A549 (cell line): Measurements from ENCODE around the gene CXXC1. TPM values are rescaled to one million over a fixed set of nuclear protein-coding genes. Genes with fewer than 3 reads are reported as not detected.

Experiments used
- ATAC-seq, 2 experiments: fragments of 200-7000 bp in 1 of 2; fragments of >200 bp in 1 of 2; cut with Nextera tagmentation in 1 of 2; cut with Tn5 transposase in 1 of 2; 3 replicates each; pipeline versions ENCODE4 v1.8.0 to v1.9.1; 2018 to 2020; ENCODE audit warnings: mild to moderate bottlenecking in 1 of 2, moderate library complexity in 1 of 2
- CTCF ChIA-PET: fragments of 300-600 bp; sonication (Branson Sonifier 250); formaldehyde crosslinking; extraction: SDS; loops from one replicate; lab custom pipeline; 2021; ENCODE audit warnings: antibody characterized with exemption, inconsistent platforms; lab: Yijun Ruan, JAX
- POLR2A ChIA-PET: fragments of 350-600 bp; formaldehyde crosslinking; extraction: SDS; loops from one replicate; lab custom pipeline; 2021; ENCODE audit warnings: antibody characterized with exemption, inconsistent platforms; lab: Yijun Ruan, JAX
- DNase-seq, 2 experiments: peaks; one replicate each; pipeline versions ENCODE4 v3.0.0 to v3.0.0-alpha.2; 2011 to 2016; ENCODE audit warnings: low read depth in 1 of 2, low spot score in 1 of 2
- FAIRE-seq: peaks from 2 replicates; lab custom pipeline; 2011; peaks lifted over from hg19 to GRCh38; lab: Jason Lieb, UNC
- H3K27ac ChIP-seq, 2 experiments: fragments of >200 bp; sonication (Bioruptor Twin); formaldehyde crosslinking; 3 replicates each; pipeline ENCODE4 v1.5.1; 2016 to 2017
- H3K4me1 ChIP-seq: fragments of >200 bp; sonication (Bioruptor Twin); formaldehyde crosslinking; 3 replicates; pipeline ENCODE4 v1.6.1; 2016
- H3K4me2 ChIP-seq: fragments of >200 bp; sonication (Bioruptor Twin); formaldehyde crosslinking; 3 replicates; pipeline ENCODE4 v1.6.1; 2016
- H3K4me3 ChIP-seq: fragments of >200 bp; sonication (Bioruptor Twin); formaldehyde crosslinking; 3 replicates; pipeline ENCODE4 v1.5.1; 2016
- H3K9me3 ChIP-seq: fragments of >200 bp; sonication (Bioruptor Twin); formaldehyde crosslinking; 3 replicates; pipeline ENCODE4 v1.6.1; 2016
- CBX8 ChIP-seq: fragments of 200-600 bp; sonication (generic); IDR thresholded peaks from 2 replicates; pipeline ENCODE4 v1.6.1; 2016
- CHD2 ChIP-seq: fragments of 150-350 bp; IDR thresholded peaks from 2 replicates; pipeline ENCODE4 v1.6.1; 2014; ENCODE audit warnings: low read length; ENCODE audit not compliant: partially characterized antibody
- CTCF ChIP-seq: fragments of >200 bp; sonication (Bioruptor Twin); formaldehyde crosslinking; IDR thresholded peaks from 3 replicates; pipeline ENCODE4 v1.5.1; 2016
- EHMT2 ChIP-seq: fragments of 200-600 bp; sonication (generic); IDR thresholded peaks from 2 replicates; pipeline ENCODE4 v1.6.1; 2016; ENCODE audit warnings: antibody characterized with exemption, low read depth, mild to moderate bottlenecking, moderate library complexity
- ELK1 ChIP-seq: fragments of 150-350 bp; IDR thresholded peaks from 2 replicates; pipeline ENCODE4 v1.6.1; 2014; ENCODE audit warnings: low read depth, mild to moderate bottlenecking, low read length
- EP300 ChIP-seq, 2 experiments: fragments of >200 bp; sonication (Bioruptor Twin); formaldehyde crosslinking; IDR thresholded peaks; 2 replicates in 1 of 2; 3 replicates in 1 of 2; pipeline ENCODE4 v1.6.1; 2016 to 2017
- ESRRA ChIP-seq: fragments of 150-350 bp; IDR thresholded peaks from 2 replicates; pipeline ENCODE4 v1.6.1; 2014; ENCODE audit warnings: mild to moderate bottlenecking, low read length, borderline replicate concordance
- HDAC2 ChIP-seq: fragments of 200-600 bp; sonication (generic); IDR thresholded peaks from 2 replicates; pipeline ENCODE4 v1.6.1; 2016
- HES2 ChIP-seq: fragments of >200 bp; sonication (Bioruptor Twin); formaldehyde crosslinking; IDR thresholded peaks from 2 replicates; pipeline ENCODE4 v1.6.1; 2016
- HEYL ChIP-seq: fragments of 250-450 bp; sonication (Bioruptor Pico); IDR thresholded peaks from 2 replicates; pipeline ENCODE4 v1.8.0; 2021; ENCODE audit warnings: mild to moderate bottlenecking, moderate library complexity
- HOXA7 ChIP-seq: fragments of 250-450 bp; sonication (Bioruptor Pico); IDR thresholded peaks from 2 replicates; pipeline ENCODE4 v1.5.0; 2020; ENCODE audit warnings: mild to moderate bottlenecking, moderate library complexity
- HOXB13 ChIP-seq: fragments of 250-450 bp; sonication (Bioruptor Pico); IDR thresholded peaks from 2 replicates; pipeline ENCODE4 v1.5.0; 2020; ENCODE audit warnings: low read depth, mild to moderate bottlenecking, moderate library complexity
- HOXB5 ChIP-seq: fragments of 250-450 bp; sonication (Bioruptor Pico); IDR thresholded peaks from 2 replicates; pipeline ENCODE4 v1.5.0; 2020; ENCODE audit warnings: mild to moderate bottlenecking, moderate library complexity
- JUN ChIP-seq, 2 experiments: fragments of >200 bp; sonication (Bioruptor Twin); formaldehyde crosslinking; IDR thresholded peaks; 2 replicates in 1 of 2; 3 replicates in 1 of 2; pipeline ENCODE4 v1.6.1; 2016 to 2017
- JUNB ChIP-seq: fragments of >200 bp; sonication (Bioruptor Twin); formaldehyde crosslinking; IDR thresholded peaks from 2 replicates; pipeline ENCODE4 v1.6.1; 2016
- KDM5A ChIP-seq: fragments of 200-600 bp; sonication (generic); IDR thresholded peaks from 2 replicates; pipeline ENCODE4 v1.6.1; 2016; ENCODE audit warnings: antibody characterized with exemption, mild to moderate bottlenecking
- MAFK ChIP-seq: fragments of 450-650 bp; IDR thresholded peaks from 2 replicates; pipeline ENCODE4 v1.6.1; 2014; ENCODE audit not compliant: partially characterized antibody
- MAX ChIP-seq: IDR thresholded peaks from 2 replicates; pipeline ENCODE4 v1.6.1; 2012
- NR3C1 ChIP-seq: fragments of >200 bp; sonication (Bioruptor Twin); formaldehyde crosslinking; IDR thresholded peaks from 3 replicates; pipeline ENCODE4 v1.6.1; 2017
- POLR2AphosphoS2 ChIP-seq: conservative IDR thresholded peaks from 2 replicates; pipeline ENCODE4 v1.6.1; 2012; ENCODE audit warnings: low read length, improper control_type of control experiment, inconsistent platforms
- RCOR1 ChIP-seq: fragments of 150-350 bp; IDR thresholded peaks from 2 replicates; pipeline ENCODE4 v1.6.1; 2014; ENCODE audit warnings: antibody characterized with exemption, low read length, low read depth
- REST ChIP-seq: fragments of 200-600 bp; sonication (generic); IDR thresholded peaks from 2 replicates; pipeline ENCODE4 v1.6.1; 2016; ENCODE audit warnings: antibody characterized with exemption, mild to moderate bottlenecking, moderate library complexity
- RFX5 ChIP-seq: fragments of 450-650 bp; IDR thresholded peaks from 2 replicates; pipeline ENCODE4 v1.7.1; 2014; ENCODE audit warnings: antibody characterized with exemption, mild to moderate bottlenecking, moderate library complexity
- RNF2 ChIP-seq: fragments of 200-600 bp; sonication (generic); IDR thresholded peaks from 2 replicates; pipeline ENCODE4 v1.6.1; 2016; ENCODE audit warnings: low read depth, mild to moderate bottlenecking, antibody characterized with exemption, moderate library complexity, borderline replicate concordance
- SREBF2 ChIP-seq: fragments of 450-650 bp; IDR thresholded peaks from 2 replicates; pipeline ENCODE4 v1.6.1; 2014; ENCODE audit warnings: mild to moderate bottlenecking, moderate library complexity
- TFCP2L1 ChIP-seq: fragments of 250-450 bp; sonication (Bioruptor Pico); IDR thresholded peaks from 2 replicates; pipeline ENCODE4 v1.5.0; 2021; ENCODE audit warnings: mild to moderate bottlenecking
- TP53 ChIP-seq: fragments of 250-450 bp; sonication (Bioruptor Pico); IDR thresholded peaks from 2 replicates; pipeline ENCODE4 v1.5.0; 2021; ENCODE audit warnings: mild to moderate bottlenecking, moderate library complexity
- ZNF302 ChIP-seq: fragments of 250-450 bp; sonication (Bioruptor Pico); IDR thresholded peaks from 2 replicates; pipeline ENCODE4 v1.9.0; 2021; ENCODE audit warnings: inconsistent platforms, mild to moderate bottlenecking, moderate library complexity
- WGBS: methylation state at CpG from one replicate; pipeline ENCODE4 v1.1.6; 2017; ENCODE audit errors: missing lambda C conversion rate; 5-methylcytosine and 5-hydroxymethylcytosine counted together
- polyA plus RNA-seq, 4 experiments: library from polyadenylated mRNA; depleted of rRNA in 3 of 4; stranded (reverse); fragments of >200 nt; fragmentation: RNase III in 1 of 4; extraction: RNeasy Plus Mini Kit Qiagen cat#74134 plus additional on column Dnase treatment in 1 of 4; gene quantifications; 2 replicates in 3 of 4; 3 replicates in 1 of 4; pipeline ENCODE4 v1.2.3, GENCODE V29; 2011 to 2017

The CXXC1 gene
- polyA plus RNA-seq, 2 of the 4 experiments (the other 2 are of a cell fraction): 21.2 to 54.3 TPM

GRCh38 chr18:50274941-50275340 is 12.6 kb downstream of the CXXC1 start:
- no peak for TF ChIP-seq ZNF302 (CRISPR knock-in tag)
- ATAC-seq (no peak), DNase-seq (no peak), FAIRE-seq (no peak)
- POLR2A ChIA-PET: no interaction called here
- Histone ChIP-seq H3K4me3 (no peak overlapping the region), H3K4me2 (no peak overlapping the region), H3K4me1 (peaks cover 15% of the 10 kb centered on the region; the same call in 2 of the 3 replicates), H3K27ac (no peak overlapping the region), H3K9me3 (no peaks in the 10 kb centered on the region)
- CTCF ChIA-PET: no interaction called here
- WGBS: 90% methylated on average over 3 of the region's 10 CpGs

GRCh38 chr18:50274044-50274442 is 13.4 kb downstream of the CXXC1 start:
- TF ChIP-seq HOXA7 (no peak), HOXB13 (CRISPR knock-in tag) (no peak), TP53 (CRISPR knock-in tag) (no peak), EP300 (IDR thresholded peaks at IDR 0.05) (no peak), RCOR1 (no peak), POLR2AphosphoS2 (no peak), JUNB (no peak), HOXB5 (CRISPR knock-in tag) (no peak), CBX8 (no peak), JUN (IDR thresholded peaks at IDR 0.05) (no peak), ESRRA (no peak), KDM5A (no peak), ELK1 (no peak), HES2 (no peak), MAFK (no peak), RFX5 (no peak), ZNF302 (CRISPR knock-in tag) (no peak), SREBF2 (no peak)
- ATAC-seq: no peak
- ChIA-PET CTCF (no interaction called here), POLR2A (no interaction called here)
- Histone ChIP-seq H3K4me1 (peaks cover 7% of the 10 kb centered on the region; the same call in 1 of the 3 replicates), H3K4me3 (no peak overlapping the region), H3K27ac (no peak overlapping the region), H3K9me3 (no peaks in the 10 kb centered on the region), H3K4me2 (no peak overlapping the region)
- no peak for FAIRE-seq
- DNase-seq: no peak
- 97% methylated on average over 13 of the region's 17 CpGs for WGBS

GRCh38 chr18:50273203-50274043 is 14.1 kb downstream of the CXXC1 start:
- FAIRE-seq: no peak
- Histone ChIP-seq H3K9me3 (no peaks in the 10 kb centered on the region), H3K27ac (no peak overlapping the region), H3K4me2 (no peak overlapping the region), H3K4me3 (no peak overlapping the region), H3K4me1 (peaks cover 3% of the 10 kb centered on the region; the same call in 1 of the 3 replicates)
- no peak for DNase-seq
- TF ChIP-seq CTCF: no peak
- no peak for TF ChIP-seq MAX
- TF ChIP-seq REST: no peak
- no peak for TF ChIP-seq CHD2
- TF ChIP-seq ZNF302 (CRISPR knock-in tag): no peak
- TF ChIP-seq HDAC2: no peak
- no peak for TF ChIP-seq RNF2
- TF ChIP-seq ESRRA: no peak
- no peak for TF ChIP-seq MAFK
- no peak for TF ChIP-seq HEYL
- no peak for TF ChIP-seq TFCP2L1 (CRISPR knock-in tag)
- no peak for TF ChIP-seq RCOR1
- TF ChIP-seq EHMT2: no peak
- TF ChIP-seq NR3C1: no peak
- no peak for TF ChIP-seq HOXB13 (CRISPR knock-in tag)
- ChIA-PET CTCF (no interaction called here), POLR2A (no interaction called here)
- no peak for ATAC-seq
- WGBS: 94% methylated on average over 15 of the region's 23 CpGs
